ENCODE results near the gene ZDHHC5. TPM values are rescaled to one million over a fixed set of nuclear protein-coding genes. Genes with fewer than 3 reads are reported as not detected.

ZDHHC5 gene
- total RNA-seq, 1 experiment from 2014 or later, result 64.1 TPM

DNA sequence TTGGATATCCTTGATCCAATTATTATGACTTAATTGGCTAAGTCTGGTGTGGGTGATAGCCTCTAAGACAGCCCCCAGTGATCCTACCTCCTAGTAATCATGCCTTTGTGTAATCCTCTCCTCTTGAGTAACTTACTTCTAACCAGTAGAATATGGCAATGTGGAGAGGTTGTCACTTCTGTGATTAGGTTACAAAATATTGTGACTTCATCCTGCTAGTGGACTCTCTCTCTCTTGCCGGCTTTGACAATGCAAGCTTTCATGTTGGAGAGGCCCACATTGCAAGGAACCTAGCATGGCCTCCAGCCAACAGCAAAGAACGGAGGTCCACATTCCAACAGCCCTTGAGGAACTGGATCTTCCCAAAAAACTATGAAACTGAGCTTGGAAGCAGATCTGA lies 37.7 kb upstream of the ZDHHC5 start (continued):
- TF ChIP-seq ZFX (IDR thresholded peaks at IDR 0.05), result no peak

DNA sequence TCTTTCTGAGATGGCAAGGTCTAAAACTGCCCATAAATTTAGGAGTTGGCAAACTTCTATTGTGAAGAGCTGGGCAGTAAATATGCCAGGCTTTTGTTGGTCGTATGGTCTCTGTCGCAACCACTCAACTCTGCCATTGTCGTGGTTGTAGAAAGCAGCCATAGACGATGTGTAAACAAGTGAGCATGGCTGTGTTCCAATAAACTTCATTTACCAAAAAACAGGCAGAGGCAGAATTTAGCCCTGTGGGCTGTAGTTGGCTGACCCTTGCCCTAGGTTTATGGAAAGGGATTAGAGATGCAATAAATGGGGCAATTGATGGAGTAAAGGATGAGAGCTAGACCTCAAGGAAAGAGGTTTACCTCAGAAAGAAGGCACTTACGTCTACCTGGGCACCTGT lies 35.8 kb upstream of the ZDHHC5 start:
- BruUV-seq (replicated peaks), result no TSS peak
- intact Hi-C loops (cut with micrococcal nuclease), result no loop called here

DNA sequence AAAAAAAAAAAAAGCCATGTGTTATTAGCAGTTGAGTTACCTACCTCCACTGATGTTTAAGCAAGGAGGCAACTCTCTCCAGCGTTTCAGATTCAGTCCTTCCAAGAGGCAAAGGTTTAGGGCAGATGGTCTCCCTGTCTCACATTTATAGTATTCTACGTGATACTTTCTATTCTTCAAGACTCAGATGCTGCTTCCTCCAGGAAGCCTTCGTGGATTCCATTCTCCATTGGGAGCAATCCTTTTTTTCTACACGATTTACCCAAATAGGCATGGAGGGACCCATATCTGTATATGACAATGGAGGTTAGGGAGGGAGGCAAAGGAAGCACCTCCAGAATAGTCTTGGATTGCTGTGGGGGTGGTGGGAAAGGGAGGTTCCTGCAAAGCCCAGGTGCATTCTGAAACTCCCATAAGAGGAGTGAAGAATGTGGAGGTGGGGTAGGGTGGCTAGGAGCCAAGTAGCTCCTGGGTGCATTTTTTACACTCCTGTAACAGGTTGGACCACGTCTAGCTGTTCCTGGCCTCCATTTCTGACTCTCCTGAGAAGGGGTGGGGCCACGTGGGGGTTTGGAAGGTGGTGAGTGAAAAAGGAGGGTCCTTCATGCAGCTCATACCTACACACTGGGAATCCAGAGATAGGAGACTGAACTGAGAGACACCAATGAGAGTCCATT lies 34.4 kb upstream of the ZDHHC5 start:
- H2AFZ ChIP-seq (ENCODE audit: low read depth, low read length, poor library complexity, severe bottlenecking), result no peak overlapping the region
- BruUV-seq (replicated peaks), result no TSS peak
- no peak for ATAC-seq
- CTCF ChIA-PET, result interaction anchor here (0.7 kb wide), 1 partner anchor 11 kb away, joined by 3 read pairs; no protein-coding TSS in a partner anchor
- TF ChIP-seq JUND (IDR thresholded peaks at IDR 0.05) (no peak), POLR2AphosphoS5 (IDR thresholded peaks at IDR 0.05; ENCODE audit: low read depth, low read length) (no peak), ELF1 (IDR thresholded peaks at IDR 0.05; ENCODE audit: borderline replicate concordance, low read depth) (no peak)
- POLR2A ChIA-PET, result interaction anchor here (0.7 kb wide), 1 partner anchor 26 kb away, joined by 3 read pairs; no protein-coding TSS in a partner anchor
- H3K4me2 ChIP-seq (ENCODE audit: low read length), result no peak overlapping the region
- DNase-seq (ENCODE audit: low read depth, low spot score), result no peak
- H3K9me3 ChIP-seq (ENCODE audit: control insufficient read depth in 1 of 2, insufficient read depth in 1 of 2, low read depth in 1 of 2, low read length in 2 of 2), result no peaks in the 10 kb centered on the region
- H3K9me2 ChIP-seq (ENCODE audit: insufficient read depth), result no peaks in the 10 kb centered on the region
- H3K27ac ChIP-seq (ENCODE audit: low read depth, low read length), result no peak overlapping the region
- no peak overlapping the region for H3K9ac ChIP-seq (ENCODE audit: low read length)
- peaks cover 1% of the 10 kb centered on the region; the same call in 1 of the 2 replicates for H3K79me2 ChIP-seq (ENCODE audit: insufficient read depth, low read length)
- H4K20me1 ChIP-seq (ENCODE audit: insufficient read depth), result no peaks in the 10 kb centered on the region
- peaks cover 0 to 17% of the 10 kb centered on the region in 2 experiments; a peak in 2 of 4 replicates for H3K4me1 ChIP-seq (ENCODE audit: control insufficient read depth in 1 of 2, insufficient read depth in 2 of 2, low read length in 2 of 2)
- H3K27me3 ChIP-seq (ENCODE audit: insufficient read depth, low read length), result peaks cover 13% of the 10 kb centered on the region; the same call in 1 of the 2 replicates
- H3K36me3 ChIP-seq (ENCODE audit: control insufficient read depth in 1 of 2, insufficient read depth in 2 of 2, low read length in 2 of 2), result no peaks in the 10 kb centered on the region
- RAD21 ChIA-PET (ENCODE audit: low non-redundant PET in 1 of 2, low total read pairs in 2 of 2, uncharacterized antibody in 2 of 2, unreplicated experiment in 2 of 2), result no interaction called here
- intact Hi-C loops (cut with micrococcal nuclease), result no loop called here
- no peak overlapping the region for H3K4me3 ChIP-seq (replicated peaks in 1 of 2; ENCODE audit: low read depth in 1 of 2, low read length in 2 of 2)

More for the DNA sequence above, 35.8 kb upstream of the ZDHHC5 start:
- no peak for TF ChIP-seq POLR2AphosphoS5 (IDR thresholded peaks at IDR 0.05; ENCODE audit: low read depth, low read length)
- no peak for TF ChIP-seq SRF (IDR thresholded peaks at IDR 0.05; ENCODE audit: low read depth)
- TF ChIP-seq ZFX (IDR thresholded peaks at IDR 0.05), result no peak
- no peak for TF ChIP-seq RAD21 (IDR thresholded peaks at IDR 0.05; ENCODE audit: low read depth)
- TF ChIP-seq POLR2A (IDR thresholded peaks at IDR 0.05; ENCODE audit: borderline replicate concordance, extremely low read depth, insufficient read depth, insufficient read length), result no peak
- no peak for TF ChIP-seq EGR1 (IDR thresholded peaks at IDR 0.05; ENCODE audit: low read depth)
- TF ChIP-seq YY1 (IDR thresholded peaks at IDR 0.05; ENCODE audit: extremely low read depth, insufficient replicate concordance, low read depth, low read length), result no peak
- TF ChIP-seq ELF1 (IDR thresholded peaks at IDR 0.05; ENCODE audit: borderline replicate concordance, low read depth), result no peak
- TF ChIP-seq JUND (IDR thresholded peaks at IDR 0.05), result no peak
- Histone ChIP-seq H3K9ac (ENCODE audit: low read length) (no peak overlapping the region), H2AFZ (ENCODE audit: low read depth, low read length, poor library complexity, severe bottlenecking) (no peak overlapping the region), H3K4me1 (ENCODE audit: control insufficient read depth in 1 of 2, insufficient read depth in 2 of 2, low read length in 2 of 2) (peaks cover 0 to 9% of the 10 kb centered on the region in 2 experiments; a peak in 2 of 4 replicates), H3K36me3 (ENCODE audit: control insufficient read depth in 1 of 2, insufficient read depth in 2 of 2, low read length in 2 of 2) (no peaks in the 10 kb centered on the region), H3K4me2 (ENCODE audit: low read length) (no peak overlapping the region), H4K20me1 (ENCODE audit: insufficient read depth) (no peaks in the 10 kb centered on the region), H3K9me2 (ENCODE audit: insufficient read depth) (no peaks in the 10 kb centered on the region), H3K27me3 (ENCODE audit: insufficient read depth, low read length) (peaks cover 13% of the 10 kb centered on the region; the same call in 1 of the 2 replicates), H3K4me3 (replicated peaks in 1 of 2; ENCODE audit: low read depth in 1 of 2, low read length in 2 of 2) (no peak overlapping the region), H3K9me3 (ENCODE audit: control insufficient read depth in 1 of 2, insufficient read depth in 1 of 2, low read depth in 1 of 2, low read length in 2 of 2) (no peaks in the 10 kb centered on the region), H3K79me2 (ENCODE audit: insufficient read depth, low read length) (no peaks in the 10 kb centered on the region), H3K27ac (ENCODE audit: low read depth, low read length) (no peak overlapping the region)
- ATAC-seq (no peak), DNase-seq (ENCODE audit: low read depth, low spot score) (no peak)
- POLR2A ChIA-PET, result no interaction called here
- CTCF ChIA-PET, result no interaction called here
- RAD21 ChIA-PET (ENCODE audit: low non-redundant PET in 1 of 2, low total read pairs in 2 of 2, uncharacterized antibody in 2 of 2, unreplicated experiment in 2 of 2), result no interaction called here

Data from HCT116 (cell line).